ENCODE measurements around the gene TRPV2. TPM values are rescaled to one million over a fixed set of nuclear protein-coding genes. Genes with fewer than 3 reads are reported as not detected.

TRPV2 gene
- total and polyA plus RNA-seq, 9 of the 15 experiments (the other 6 are each of a cell fraction or from before 2014, with no cell fraction given): 10.0 to 97.5 (median 30.3) TPM

DNA sequence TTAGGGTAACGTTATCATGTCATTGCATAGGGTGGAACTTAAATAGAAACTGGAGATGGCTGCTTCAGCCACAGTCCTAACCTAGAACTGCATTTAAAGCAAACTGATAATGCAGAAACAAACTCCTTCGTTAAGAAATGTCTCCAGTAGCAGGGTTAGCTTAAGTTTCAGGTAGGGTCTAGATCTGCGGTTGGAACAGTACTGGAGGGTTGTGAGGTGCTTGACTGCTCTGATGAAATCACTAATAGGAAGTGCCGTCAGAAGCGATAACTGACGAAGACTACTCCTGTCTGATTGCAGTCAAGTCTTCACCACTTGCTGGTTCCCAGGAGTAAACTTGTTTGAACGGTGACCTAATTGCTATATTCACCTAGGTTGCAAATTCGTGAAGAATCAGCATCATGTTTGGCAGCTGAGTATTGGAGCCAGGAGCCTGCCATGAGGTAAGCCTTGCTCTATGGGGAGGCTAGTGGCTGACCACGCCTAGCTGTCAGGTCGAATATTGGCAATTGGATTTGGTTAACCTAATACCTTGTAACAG, 24.5 kb downstream of the TRPV2 start (continued):
- TF ChIP-seq CREB3L1 (IDR thresholded peaks at IDR 0.05; ENCODE audit: borderline replicate concordance, low read depth): no peak
- TF ChIP-seq, protein P1, sequence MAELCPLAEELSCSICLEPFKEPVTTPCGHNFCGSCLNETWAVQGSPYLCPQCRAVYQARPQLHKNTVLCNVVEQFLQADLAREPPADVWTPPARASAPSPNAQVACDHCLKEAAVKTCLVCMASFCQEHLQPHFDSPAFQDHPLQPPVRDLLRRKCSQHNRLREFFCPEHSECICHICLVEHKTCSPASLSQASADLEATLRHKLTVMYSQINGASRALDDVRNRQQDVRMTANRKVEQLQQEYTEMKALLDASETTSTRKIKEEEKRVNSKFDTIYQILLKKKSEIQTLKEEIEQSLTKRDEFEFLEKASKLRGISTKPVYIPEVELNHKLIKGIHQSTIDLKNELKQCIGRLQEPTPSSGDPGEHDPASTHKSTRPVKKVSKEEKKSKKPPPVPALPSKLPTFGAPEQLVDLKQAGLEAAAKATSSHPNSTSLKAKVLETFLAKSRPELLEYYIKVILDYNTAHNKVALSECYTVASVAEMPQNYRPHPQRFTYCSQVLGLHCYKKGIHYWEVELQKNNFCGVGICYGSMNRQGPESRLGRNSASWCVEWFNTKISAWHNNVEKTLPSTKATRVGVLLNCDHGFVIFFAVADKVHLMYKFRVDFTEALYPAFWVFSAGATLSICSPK (IDR thresholded peaks at IDR 0.05; ENCODE audit: borderline replicate concordance): no peak
- TF ChIP-seq, protein P2, sequence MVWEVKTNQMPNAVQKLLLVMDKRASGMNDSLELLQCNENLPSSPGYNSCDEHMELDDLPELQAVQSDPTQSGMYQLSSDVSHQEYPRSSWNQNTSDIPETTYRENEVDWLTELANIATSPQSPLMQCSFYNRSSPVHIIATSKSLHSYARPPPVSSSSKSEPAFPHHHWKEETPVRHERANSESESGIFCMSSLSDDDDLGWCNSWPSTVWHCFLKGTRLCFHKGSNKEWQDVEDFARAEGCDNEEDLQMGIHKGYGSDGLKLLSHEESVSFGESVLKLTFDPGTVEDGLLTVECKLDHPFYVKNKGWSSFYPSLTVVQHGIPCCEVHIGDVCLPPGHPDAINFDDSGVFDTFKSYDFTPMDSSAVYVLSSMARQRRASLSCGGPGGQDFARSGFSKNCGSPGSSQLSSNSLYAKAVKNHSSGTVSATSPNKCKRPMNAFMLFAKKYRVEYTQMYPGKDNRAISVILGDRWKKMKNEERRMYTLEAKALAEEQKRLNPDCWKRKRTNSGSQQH (CRISPR knock-in tag; IDR thresholded peaks at IDR 0.05): no peak
- TF ChIP-seq ETV6 (IDR thresholded peaks at IDR 0.05; ENCODE audit: borderline replicate concordance in 1 of 2, low read depth in 2 of 2, low read length in 1 of 2): no peak
- TF ChIP-seq ETV6 (CRISPR knock-in tag; IDR thresholded peaks at IDR 0.05; ENCODE audit: borderline replicate concordance): no peak
- no peak for TF ChIP-seq ZBTB9 (CRISPR knock-in tag; IDR thresholded peaks at IDR 0.05)
- TF ChIP-seq, protein P3, sequence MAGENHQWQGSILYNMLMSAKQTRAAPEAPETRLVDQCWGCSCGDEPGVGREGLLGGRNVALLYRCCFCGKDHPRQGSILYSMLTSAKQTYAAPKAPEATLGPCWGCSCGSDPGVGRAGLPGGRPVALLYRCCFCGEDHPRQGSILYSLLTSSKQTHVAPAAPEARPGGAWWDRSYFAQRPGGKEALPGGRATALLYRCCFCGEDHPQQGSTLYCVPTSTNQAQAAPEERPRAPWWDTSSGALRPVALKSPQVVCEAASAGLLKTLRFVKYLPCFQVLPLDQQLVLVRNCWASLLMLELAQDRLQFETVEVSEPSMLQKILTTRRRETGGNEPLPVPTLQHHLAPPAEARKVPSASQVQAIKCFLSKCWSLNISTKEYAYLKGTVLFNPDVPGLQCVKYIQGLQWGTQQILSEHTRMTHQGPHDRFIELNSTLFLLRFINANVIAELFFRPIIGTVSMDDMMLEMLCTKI (IDR thresholded peaks at IDR 0.05; ENCODE audit: partially characterized antibody): no peak
- peak; percentile 40; the same call in 1 of the 2 replicates for TF ChIP-seq POLR2A (conservative IDR thresholded peaks at IDR 0.05)
- no peak for TF ChIP-seq SNIP1 (IDR thresholded peaks at IDR 0.05; ENCODE audit: low read depth)
- TF ChIP-seq CREM (IDR thresholded peaks at IDR 0.05; ENCODE audit: low read depth): peak; percentile 28; the same call in 1 of the 2 replicates
- TF ChIP-seq CEBPB (tag; IDR thresholded peaks at IDR 0.05): 0 out of 2 replicates have a peak, but pooled peaks have one; percentile 13
- TF ChIP-seq, protein P4, sequence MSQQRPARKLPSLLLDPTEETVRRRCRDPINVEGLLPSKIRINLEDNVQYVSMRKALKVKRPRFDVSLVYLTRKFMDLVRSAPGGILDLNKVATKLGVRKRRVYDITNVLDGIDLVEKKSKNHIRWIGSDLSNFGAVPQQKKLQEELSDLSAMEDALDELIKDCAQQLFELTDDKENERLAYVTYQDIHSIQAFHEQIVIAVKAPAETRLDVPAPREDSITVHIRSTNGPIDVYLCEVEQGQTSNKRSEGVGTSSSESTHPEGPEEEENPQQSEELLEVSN (IDR thresholded peaks at IDR 0.05; ENCODE audit: borderline replicate concordance in 1 of 2, extremely low read depth in 1 of 2, insufficient read depth in 1 of 2, insufficient read length in 1 of 2, low read depth in 1 of 2, low read length in 1 of 2, poor library complexity in 1 of 2, severe bottlenecking in 1 of 2): no peak
- no peak for TF ChIP-seq MAZ (CRISPR knock-in tag; conservative IDR thresholded peaks at IDR 0.05 in 1 of 2, IDR thresholded peaks at IDR 0.05 in 1 of 2)
- no peak for TF ChIP-seq SAFB (IDR thresholded peaks at IDR 0.05; ENCODE audit: borderline replicate concordance, low read depth, low read length)
- no peak for TF ChIP-seq ZNF507 (tag; conservative IDR thresholded peaks at IDR 0.05)
- no peak for TF ChIP-seq ERF (CRISPR knock-in tag; IDR thresholded peaks at IDR 0.05)
- TF ChIP-seq ZNF395 (CRISPR knock-in tag; IDR thresholded peaks at IDR 0.05): no peak
